Measurements from ENCODE around the gene HUNK.
"Not testable (repeated sequence)": the region's sequence is repeated elsewhere in the genome, so short reads cannot be mapped to it uniquely, and the experiment has no call there.

Gene HUNK

GRCh38 chr21:31870472-31871193 is 2.2 kb upstream of the HUNK start:
- DNase-seq (ENCODE audit: low spot score): no peak

DNA sequence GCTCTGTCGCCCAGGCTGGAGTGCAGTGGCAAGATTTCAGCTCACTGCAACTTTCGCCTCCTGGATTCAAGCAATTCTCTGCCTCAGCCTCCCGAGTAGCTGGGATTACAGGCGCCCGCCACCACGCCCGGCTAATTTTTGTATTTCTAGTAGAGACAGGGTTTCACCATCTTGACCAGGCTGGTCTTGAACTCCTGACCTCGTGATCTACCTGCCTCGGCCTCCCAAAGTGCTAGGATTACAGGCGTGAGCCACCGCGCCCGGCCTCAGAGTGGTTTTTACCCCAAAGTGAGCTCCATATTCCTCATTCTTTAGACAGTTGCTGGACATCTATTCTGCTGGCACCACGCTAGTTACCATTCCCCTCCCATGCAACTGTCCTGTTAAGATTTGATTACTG is 1.4 kb upstream of the HUNK start:
- DNase-seq (ENCODE audit: low spot score): not testable (repeated sequence)

DNA sequence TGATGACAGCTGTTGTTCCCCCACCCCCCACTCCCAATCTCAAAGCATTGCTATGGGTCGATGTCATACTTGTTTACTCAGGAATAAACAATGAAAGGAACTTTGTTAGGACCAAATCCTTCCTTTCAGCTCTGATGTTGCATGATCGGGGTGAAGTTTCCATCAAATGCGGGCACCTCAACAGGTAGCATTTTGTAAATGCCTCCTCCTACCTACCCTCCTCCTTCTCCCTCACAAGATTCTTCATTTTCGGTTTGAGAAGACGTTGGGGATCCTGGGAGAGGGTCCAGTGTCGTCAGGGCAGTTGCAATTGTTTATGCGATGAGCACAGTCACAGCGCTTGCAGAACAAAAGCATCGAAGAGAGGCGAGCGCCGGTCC is 758 bp upstream of the HUNK start:
- no peak for DNase-seq (ENCODE audit: low spot score)

GRCh38 chr21:31873275-31873695 is 465 bp downstream of the HUNK start:
- no peak for DNase-seq (ENCODE audit: low spot score)

DNA sequence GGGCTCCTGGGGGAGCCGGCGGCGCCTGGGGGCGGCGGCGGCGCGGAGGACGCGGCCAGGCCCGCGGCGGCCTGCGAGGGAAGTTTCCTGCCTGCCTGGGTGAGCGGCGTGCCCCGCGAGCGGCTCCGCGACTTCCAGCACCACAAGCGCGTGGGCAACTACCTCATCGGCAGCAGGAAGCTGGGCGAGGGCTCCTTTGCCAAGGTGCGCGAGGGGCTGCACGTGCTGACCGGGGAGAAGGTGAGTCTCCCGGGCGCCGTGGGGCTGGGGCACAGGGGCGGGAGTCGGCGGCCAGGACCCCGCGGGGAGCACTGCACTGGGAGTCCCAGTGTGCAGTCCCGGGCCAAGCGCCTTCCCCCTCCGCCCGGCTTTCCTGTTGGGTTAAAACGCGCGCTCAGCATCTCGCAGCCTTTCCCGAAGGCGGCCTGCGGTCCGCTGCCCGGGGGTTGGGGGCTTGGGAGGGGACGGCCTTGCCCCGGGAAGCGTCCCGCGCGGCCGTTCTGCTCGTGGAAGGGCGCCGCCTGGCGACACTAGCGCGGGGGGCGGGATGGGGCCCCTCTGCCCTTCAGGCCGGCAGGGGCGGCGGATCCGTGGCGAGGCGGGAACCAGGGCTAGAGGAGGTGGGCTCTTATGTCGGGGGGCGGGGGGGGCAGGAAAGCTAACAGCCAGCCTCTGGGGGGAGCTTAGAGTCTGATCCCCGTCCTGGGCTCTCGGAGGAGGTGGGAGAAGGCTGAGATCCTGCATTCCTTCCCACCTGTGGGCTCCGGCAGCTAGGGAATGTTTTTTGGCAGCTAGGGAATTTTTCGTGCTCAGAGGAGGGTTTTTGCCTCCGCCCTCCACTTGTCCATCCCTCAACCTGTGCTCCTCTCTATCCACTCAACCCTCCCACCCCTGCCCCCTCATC is 1.1 kb downstream of the HUNK start:
- peak; percentile 44 for DNase-seq (ENCODE audit: low spot score)

DNA sequence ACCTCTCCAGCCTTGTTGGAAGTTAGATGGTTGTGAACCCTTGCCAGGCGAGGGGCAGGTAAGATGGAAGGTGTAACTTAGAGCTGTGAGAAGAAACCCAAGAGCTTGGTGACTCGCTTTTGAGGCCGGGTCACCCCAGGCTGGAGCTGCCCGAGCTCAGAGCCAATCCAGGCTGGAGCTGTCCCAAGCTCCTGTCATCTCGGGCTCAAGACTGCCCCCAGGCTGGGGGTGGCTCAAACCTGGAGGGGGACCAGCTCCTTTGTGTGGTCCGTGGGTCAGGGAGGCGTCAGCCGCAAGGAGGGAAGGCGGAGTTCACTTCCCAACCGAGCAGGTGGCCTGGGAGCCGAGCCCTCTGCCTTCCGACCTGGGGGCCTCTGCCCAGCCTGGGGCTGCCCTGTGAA is 2.0 kb downstream of the HUNK start:
- no peak for DNase-seq (ENCODE audit: low spot score)

- no peak for DNase-seq (ENCODE audit: low spot score)
Observed at GRCh38 chr21:31875496-31876015, 2.7 kb downstream of the HUNK start.

- DNase-seq (ENCODE audit: low spot score): no peak
Observed at GRCh38 chr21:31877463-31877957, 4.7 kb downstream of the HUNK start.

DNA sequence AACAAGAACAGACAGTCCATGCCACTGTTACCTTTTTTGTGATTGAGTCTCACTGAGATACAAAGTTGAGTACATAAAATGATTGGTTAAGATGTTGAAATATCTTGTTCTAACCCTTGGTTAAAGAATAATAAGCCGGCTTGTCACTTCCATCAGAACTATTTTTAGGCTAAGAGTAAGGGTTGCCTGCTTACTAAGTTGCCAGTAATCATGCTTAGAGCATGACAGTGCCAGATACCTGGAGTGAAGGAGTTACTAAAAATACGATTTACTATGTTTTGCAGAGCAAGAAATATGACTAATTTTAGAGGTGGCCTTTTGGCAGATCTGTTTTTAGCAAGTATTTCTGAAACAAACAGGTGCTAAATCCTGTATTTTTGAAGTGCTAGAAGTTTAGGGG is 6.0 kb downstream of the HUNK start:
- no peak for DNase-seq (ENCODE audit: low spot score)

GRCh38 chr21:31879241-31879650 is 6.4 kb downstream of the HUNK start:
- no peak for DNase-seq (ENCODE audit: low spot score)

- no peak for DNase-seq (ENCODE audit: low spot score)
Observed at GRCh38 chr21:31879911-31880310, 7.1 kb downstream of the HUNK start.

DNA sequence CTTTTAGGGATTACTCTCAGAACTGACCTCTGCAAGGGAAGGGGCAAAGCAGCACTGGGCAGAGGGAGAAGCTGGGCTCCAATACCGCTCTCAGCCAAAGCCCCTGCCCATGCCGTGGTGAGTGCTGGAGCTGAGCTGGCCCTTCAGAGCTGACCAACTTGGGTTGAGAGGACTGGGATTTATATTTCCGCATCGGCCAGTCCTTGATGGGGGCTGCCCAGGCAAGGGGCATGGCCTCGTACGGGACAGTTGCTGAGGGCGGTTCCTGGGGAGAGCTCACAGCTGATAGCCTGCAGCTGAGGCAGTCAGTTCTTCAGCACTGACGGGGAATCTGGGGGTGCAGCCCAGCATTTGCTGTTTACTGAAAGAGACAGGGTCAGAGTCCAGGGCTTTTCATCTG is 8.0 kb downstream of the HUNK start:
- no peak for DNase-seq (ENCODE audit: low spot score)

GRCh38 chr21:31882711-31883110 is 9.9 kb downstream of the HUNK start:
- no peak for DNase-seq (ENCODE audit: low spot score)

GRCh38 chr21:31885146-31885545 is 12.3 kb downstream of the HUNK start:
- DNase-seq (ENCODE audit: low spot score): no peak

DNA sequence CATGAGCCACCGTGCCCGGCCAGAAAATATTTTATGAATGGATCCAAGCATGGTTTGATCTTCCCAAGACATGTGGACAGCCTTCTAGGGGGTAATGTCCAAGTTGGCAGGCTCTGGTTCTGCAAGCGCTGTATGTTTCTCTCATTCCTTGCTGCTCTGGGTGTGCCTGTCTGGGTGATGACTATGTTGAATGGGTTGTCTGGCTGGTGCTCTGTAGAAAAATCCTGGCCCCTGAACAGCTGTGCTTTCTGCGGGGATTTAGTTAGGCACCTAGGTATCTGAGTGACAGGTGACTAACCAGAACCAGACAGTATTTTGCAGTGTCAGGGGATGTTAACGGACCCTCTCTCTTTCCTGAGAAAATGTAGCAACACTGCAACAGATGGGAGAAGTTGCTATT is 14.1 kb downstream of the HUNK start:
- DNase-seq (ENCODE audit: low spot score): no peak

GRCh38 chr21:31887391-31887841 is 14.6 kb downstream of the HUNK start:
- DNase-seq (ENCODE audit: low spot score): no peak

DNA sequence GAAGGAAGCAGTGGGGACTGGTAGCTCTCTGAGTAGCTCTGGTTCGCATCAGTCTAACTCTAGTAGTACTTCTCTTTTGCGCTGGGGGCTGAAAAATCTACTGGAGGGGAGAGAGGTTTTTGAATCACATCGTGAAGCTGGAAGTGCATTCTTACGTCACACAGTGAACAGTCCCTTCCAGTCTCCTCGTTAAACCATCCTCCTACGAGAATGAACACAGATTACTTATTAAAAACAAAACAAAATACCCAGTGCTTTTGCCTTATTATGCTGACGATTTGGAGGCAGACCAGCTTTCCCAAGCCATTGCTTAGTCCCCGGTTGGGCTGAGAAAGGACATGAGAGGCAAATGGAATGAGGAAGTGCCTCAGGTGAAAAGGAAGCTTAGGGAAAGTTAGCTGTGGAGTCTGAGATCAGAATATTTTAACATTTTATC is 16.1 kb downstream of the HUNK start:
- DNase-seq (ENCODE audit: low spot score): no peak

- no peak for DNase-seq (ENCODE audit: low spot score)
Observed at GRCh38 chr21:31889460-31889859, 16.6 kb downstream of the HUNK start.

DNA sequence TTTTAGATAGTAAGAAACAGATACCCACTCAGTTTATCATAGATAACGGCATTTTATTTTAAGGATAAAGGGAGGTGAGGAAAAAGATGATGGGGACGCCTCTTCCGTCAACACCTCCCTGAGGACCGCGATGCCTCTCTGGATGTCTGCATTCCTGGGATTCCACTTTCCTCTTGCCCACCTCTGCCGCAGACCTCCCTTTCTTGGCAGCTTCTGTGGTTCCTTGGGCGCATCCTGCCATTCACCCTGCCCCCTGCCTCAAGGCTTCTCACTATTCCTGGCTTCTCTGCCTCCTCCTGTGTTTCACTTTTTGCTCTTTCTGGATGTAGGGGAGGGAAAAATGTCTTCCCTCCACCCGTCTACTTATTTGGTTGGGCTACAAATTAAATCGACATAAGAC is 19.9 kb downstream of the HUNK start:
- DNase-seq (ENCODE audit: low spot score): no peak

DNA sequence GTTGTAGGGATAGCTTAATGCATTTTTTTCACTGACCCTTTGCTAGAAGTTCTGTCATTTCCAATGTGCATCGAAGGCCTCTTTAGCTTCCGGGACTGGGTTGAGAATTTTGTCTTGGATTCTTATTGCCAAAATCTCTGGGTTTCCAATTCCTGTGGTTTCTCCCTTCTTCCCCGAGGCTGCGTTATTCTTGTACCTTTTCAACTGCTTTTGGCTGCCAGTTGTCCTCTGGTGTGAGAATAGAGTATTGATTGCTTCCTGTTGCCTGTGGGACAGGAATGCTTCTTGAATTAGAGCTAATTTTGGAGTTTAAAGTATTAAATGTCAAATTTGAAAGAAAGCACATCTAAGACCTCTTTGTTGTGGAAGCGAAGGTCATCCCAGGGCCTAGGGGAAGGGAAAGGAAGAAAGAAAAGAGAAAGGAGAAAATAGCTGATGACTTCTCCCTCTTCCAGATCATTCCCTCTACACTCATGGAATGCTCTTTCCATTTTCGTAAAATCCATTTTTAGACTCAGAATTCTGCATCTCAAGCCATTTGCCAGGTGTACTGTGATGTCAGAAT is 21.1 kb downstream of the HUNK start:
- DNase-seq (ENCODE audit: low spot score): no peak

DNA sequence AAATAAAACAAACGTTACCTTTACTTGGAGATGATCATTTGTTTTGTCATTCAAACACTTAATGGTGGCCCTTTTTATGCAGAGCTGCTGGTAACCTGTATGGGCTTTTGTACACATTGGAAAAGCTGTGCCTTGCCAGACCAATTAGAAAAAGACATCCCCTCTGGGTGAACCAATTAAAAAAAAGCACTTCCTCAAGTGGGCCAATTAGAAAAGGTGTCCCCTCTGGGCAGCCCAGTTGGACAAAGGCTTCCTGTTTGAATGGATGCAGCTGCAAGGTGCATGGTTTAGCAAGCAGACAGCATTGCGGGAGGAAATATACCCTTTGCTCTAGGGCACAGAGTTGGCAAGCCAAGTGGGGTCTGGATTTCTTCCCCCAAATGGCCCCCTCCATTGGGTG is 21.6 kb downstream of the HUNK start:
- DNase-seq (ENCODE audit: low spot score): no peak

DNA sequence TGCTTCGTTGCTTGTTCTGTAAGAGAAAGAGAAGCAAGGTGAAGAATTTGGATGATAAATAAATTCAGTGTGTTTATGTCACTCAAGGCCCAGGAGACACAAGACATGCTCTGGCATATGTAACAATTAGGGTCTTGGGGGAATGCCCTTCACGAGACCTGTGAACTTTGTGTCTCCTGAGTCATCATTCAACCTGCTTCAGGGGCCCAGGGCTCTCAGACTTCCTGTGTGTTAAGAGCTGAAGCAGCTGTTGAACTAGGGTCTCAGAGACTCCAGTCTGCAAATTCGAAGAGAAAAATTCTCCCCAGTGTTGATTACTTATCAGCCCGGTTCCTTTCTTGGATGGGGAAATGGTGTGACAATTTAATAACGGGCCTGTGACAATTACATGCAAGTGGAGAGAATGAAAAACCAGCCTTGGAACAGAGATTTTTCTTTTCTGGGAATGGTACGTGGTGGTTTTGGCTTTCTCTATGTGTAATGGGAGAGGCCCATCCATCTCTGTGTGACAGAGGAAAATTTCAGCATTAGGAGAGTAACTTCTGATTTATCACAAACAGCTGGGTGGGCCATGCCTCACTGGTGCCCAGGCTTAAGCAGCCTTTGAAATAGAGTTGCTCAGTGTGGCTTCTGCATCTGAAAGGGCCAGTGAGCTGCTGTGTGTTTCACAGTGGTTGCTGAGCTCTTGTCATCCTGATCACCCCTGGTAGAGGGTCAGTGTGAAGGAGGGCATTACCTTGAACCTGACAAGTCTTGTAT is 22.4 kb downstream of the HUNK start:
- DNase-seq (ENCODE audit: low spot score): no peak

All from activated CD4-positive, alpha-beta T cell treated with anti-CD3 and anti-CD28 coated beads, Interleukin-2, Interleukin-4, amounts not matched to agents 100 ng/mL and 50 ng/mL, durations not matched to agents 16 hours and 8 hours (primary cell).